Prostate gland (tissue), 2 donors: Measurements from ENCODE around the gene INPP4B. TPM values are rescaled to one million over a fixed set of nuclear protein-coding genes. Genes with fewer than 3 reads are reported as not detected.

ENCODE experiments used
- DNase-seq: peaks from one replicate; pipeline ENCODE4 v3.0.0-alpha.2; 2019; ENCODE audit warnings: low spot score
- H3K27ac ChIP-seq, 2 donors: fragments of 200-600 bp; sonication (generic); 2 replicates each; pipeline ENCODE4 v1.5.1; 2017 to 2019
- H3K27me3 ChIP-seq: fragments of 200-600 bp; sonication (generic); replicated peaks from 2 replicates; pipeline ENCODE4 v1.5.1; 2019; ENCODE audit not compliant: insufficient read depth
- H3K36me3 ChIP-seq, 2 donors: fragments of 200-600 bp; sonication (generic); 1 replicate in 1 of 2; 2 replicates in 1 of 2; pipeline versions ENCODE4 v1.5.1 to v1.8.1; 2017 to 2019
- H3K4me1 ChIP-seq: fragments of 200-600 bp; sonication (generic); replicated peaks from 2 replicates; pipeline ENCODE4 v1.5.1; 2019
- H3K4me3 ChIP-seq, 2 donors: fragments of 200-600 bp; sonication (generic); 2 replicates each; pipeline ENCODE4 v1.5.1; 2017 to 2019
- H3K9me3 ChIP-seq: fragments of 200-600 bp; sonication (generic); 2 replicates; pipeline ENCODE4 v1.5.1; 2017
- CTCF ChIP-seq, 4 experiments: fragments of 200-600 bp in 2 of 4; fragments of 450-650 bp in 2 of 4; sonication (generic) in 2 of 4; IDR thresholded peaks; 1 replicate in 3 of 4; 2 replicates in 1 of 4; pipeline ENCODE4 v1.5.1; 2016 to 2019; ENCODE audit warnings: antibody characterized with exemption in 4 of 4, mild to moderate bottlenecking in 2 of 4, moderate library complexity in 2 of 4
- POLR2A ChIP-seq: fragments of 450-650 bp; IDR thresholded peaks from one replicate; pipeline ENCODE4 v1.6.1; 2016; ENCODE audit warnings: antibody characterized with exemption, mild to moderate bottlenecking
- POLR2AphosphoS5 ChIP-seq: sonication (generic); formaldehyde crosslinking; IDR thresholded peaks from one replicate; pipeline ENCODE4 v1.6.1; 2017; ENCODE audit warnings: antibody characterized with exemption
- WGBS: methylation state at CpG from one replicate; pipeline ENCODE4 v1.1.5; 2018; 5-methylcytosine and 5-hydroxymethylcytosine counted together
- intact Hi-C: fragments of 100-400 bp; cut with DNase I; formaldehyde crosslinking; loops from one replicate; pipeline ENCODE4 v1.14.2; 2022
- total RNA-seq, 2 donors: library from RNA; depleted of rRNA; stranded (reverse); fragments of >200 nt; gene quantifications; one replicate each; pipeline ENCODE4 v1.1.0, GENCODE V29; 2016

Gene INPP4B
- total RNA-seq, 2 donors from 2014 or later, result 22.3 to 49.7 TPM

- Histone ChIP-seq H3K9me3 (no peaks in the 10 kb centered on the region), H3K4me1 (no peaks in the 10 kb centered on the region), H3K27ac (no peak overlapping the region), H3K27me3 (no peaks in the 10 kb centered on the region), H3K4me3 (no peak overlapping the region), H3K36me3 (no peaks in the 10 kb centered on the region)
- intact Hi-C loops, result no loop called here
- WGBS, result 33% methylated on average over 4 of the region's 4 CpGs
- TF ChIP-seq POLR2AphosphoS5, result no peak
- no peak for TF ChIP-seq CTCF (IDR thresholded peaks at IDR 0.05)
- no peak for TF ChIP-seq POLR2A
- no peak for DNase-seq
These were observed 278.3 kb downstream of the INPP4B start for GRCh38 chr4:142567620-142568451.

- TF ChIP-seq POLR2A, result no peak
- intact Hi-C loops, result no loop called here
- no peak overlapping the region for H3K27ac ChIP-seq
- no peak overlapping the region for H3K4me3 ChIP-seq
- H3K36me3 ChIP-seq, result no peaks in the 10 kb centered on the region
- 64% methylated on average over 5 of the region's 5 CpGs for WGBS
- no peak for DNase-seq
- no peaks in the 10 kb centered on the region for H3K4me1 ChIP-seq
- no peaks in the 10 kb centered on the region for H3K27me3 ChIP-seq
- H3K9me3 ChIP-seq, result no peaks in the 10 kb centered on the region
These were observed 278.9 kb downstream of the INPP4B start for GRCh38 chr4:142567199-142567598.

- Histone ChIP-seq H3K27me3 (no peaks in the 10 kb centered on the region), H3K4me1 (no peaks in the 10 kb centered on the region), H3K9me3 (no peaks in the 10 kb centered on the region), H3K4me3 (no peak overlapping the region), H3K27ac (no peak overlapping the region), H3K36me3 (no peaks in the 10 kb centered on the region)
- 77% methylated on average over 4 of the region's 4 CpGs for WGBS
- intact Hi-C loops, result no loop called here
- TF ChIP-seq POLR2A (no peak), POLR2AphosphoS5 (no peak), CTCF (IDR thresholded peaks at IDR 0.05) (no peak)
- no peak for DNase-seq
These were observed 279.3 kb downstream of the INPP4B start for GRCh38 chr4:142566777-142567176.

GRCh38 chr4:142566243-142566642, 279.9 kb downstream of the INPP4B start:
- no peaks in the 10 kb centered on the region for H3K9me3 ChIP-seq
- intact Hi-C loops, result no loop called here
- H3K36me3 ChIP-seq, result no peaks in the 10 kb centered on the region
- DNase-seq, result no peak
- H3K4me3 ChIP-seq, result no peak overlapping the region
- TF ChIP-seq POLR2A (no peak), CTCF (IDR thresholded peaks at IDR 0.05) (no peak), POLR2AphosphoS5 (no peak)
- H3K27me3 ChIP-seq, result no peaks in the 10 kb centered on the region
- H3K4me1 ChIP-seq, result no peaks in the 10 kb centered on the region
- no peak overlapping the region for H3K27ac ChIP-seq

GRCh38 chr4:142565771-142566170, 280.3 kb downstream of the INPP4B start:
- Histone ChIP-seq H3K36me3 (no peaks in the 10 kb centered on the region), H3K4me3 (no peak overlapping the region), H3K27me3 (no peaks in the 10 kb centered on the region), H3K4me1 (no peaks in the 10 kb centered on the region), H3K9me3 (no peaks in the 10 kb centered on the region), H3K27ac (no peak overlapping the region)
- no peak for DNase-seq
- intact Hi-C loops, result no loop called here
- 48% methylated on average over 7 of the region's 7 CpGs for WGBS
- TF ChIP-seq POLR2A, result no peak
- no peak for TF ChIP-seq POLR2AphosphoS5

- DNase-seq, result no peak
- TF ChIP-seq POLR2AphosphoS5, result no peak
- TF ChIP-seq CTCF (IDR thresholded peaks at IDR 0.05), result no peak
- intact Hi-C loops, result no loop called here
- WGBS, result 91% methylated on average over 6 of the region's 6 CpGs
- no peak overlapping the region for H3K27ac ChIP-seq
- no peaks in the 10 kb centered on the region for H3K4me1 ChIP-seq
- no peaks in the 10 kb centered on the region for H3K27me3 ChIP-seq
- H3K36me3 ChIP-seq, result no peaks in the 10 kb centered on the region
- no peak overlapping the region for H3K4me3 ChIP-seq
- H3K9me3 ChIP-seq, result no peaks in the 10 kb centered on the region
These were observed 282.3 kb downstream of the INPP4B start for GRCh38 chr4:142563682-142564291.
